Erythroblast (primary cell): ENCODE data around the gene SV2B.

ENCODE experiments used
- GATA1 ChIP-seq: IDR thresholded peaks from 2 replicates; pipeline ENCODE4 v1.6.1; 2011; ENCODE audit warnings: low read depth, mild to moderate bottlenecking, control low read depth, low read length, moderate library complexity
- POLR2A ChIP-seq: IDR thresholded peaks from 2 replicates; pipeline ENCODE4 v1.6.1; 2011; ENCODE audit warnings: mild to moderate bottlenecking, low read length

GRCh38 chr15:91294344-91294743 lies 194.3 kb downstream of the SV2B start:
- TF ChIP-seq POLR2A (no peak), GATA1 (no peak)
